ENCODE results near the gene ECE2. TPM values are rescaled to one million over a fixed set of nuclear protein-coding genes. Genes with fewer than 3 reads are reported as not detected.
A peak's percentile ranks its signal among the peaks of the same experiment; 100 is the strongest.

The ECE2 gene
- total RNA-seq, 1 experiment from 2014 or later, result not detected

DNA sequence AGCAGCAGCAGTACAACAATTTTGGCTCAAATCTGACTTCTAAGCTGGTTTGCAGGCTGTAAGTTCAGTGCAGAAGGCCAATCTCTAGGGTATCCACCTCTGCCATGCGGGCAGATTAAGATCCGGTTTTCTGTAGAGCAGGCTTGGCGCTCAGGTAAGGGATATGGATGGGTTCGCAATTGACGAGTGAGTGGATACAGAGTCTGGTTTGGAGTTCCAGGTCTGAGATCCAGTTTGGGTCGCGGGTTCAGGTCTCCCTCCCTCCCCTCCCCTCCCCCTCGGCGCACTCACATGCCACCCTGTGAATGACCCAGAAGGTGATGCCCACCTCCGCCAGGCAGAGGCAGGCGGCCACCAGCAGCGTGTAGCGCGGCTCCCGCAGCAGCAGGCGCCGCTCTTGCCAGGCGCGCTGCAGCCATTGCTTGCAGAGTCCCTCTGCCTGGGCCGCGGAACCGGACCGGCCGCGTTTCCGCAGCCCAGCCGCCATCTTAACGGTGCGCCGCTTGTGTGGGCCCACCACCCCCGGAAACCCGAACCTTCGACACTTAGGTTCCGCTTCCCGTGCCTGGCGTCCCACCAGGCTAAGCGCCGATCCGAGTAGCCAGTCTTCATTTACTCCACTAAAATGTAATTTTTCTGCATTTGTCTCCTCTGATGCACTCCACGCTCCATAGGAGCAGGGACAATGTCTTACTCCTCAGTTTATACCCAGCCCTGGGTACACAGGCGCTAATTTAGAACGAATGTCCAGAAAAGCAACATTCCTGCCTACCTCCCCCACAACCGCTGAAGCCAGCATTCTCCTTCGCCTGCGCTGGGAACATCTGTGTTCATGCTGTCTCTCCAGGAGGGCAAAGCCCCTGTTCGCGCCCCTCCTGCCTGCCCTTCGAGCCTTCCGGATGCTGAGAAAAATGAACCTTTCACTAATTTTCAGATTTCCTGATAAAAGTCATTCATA lies 27.1 kb upstream of the ECE2 start, which contains the start of gene ALG3:
TSS of gene ALG3 (minus strand) at position 509 of the 958 bp plus-strand sequence. CDS start at position 487, 22 bp downstream.
- Histone ChIP-seq H3K9me3 (ENCODE audit: low read length) (no peaks in the 10 kb centered on the region), H3K36me3 (ENCODE audit: low read depth, low read length) (peaks cover 8% of the 10 kb centered on the region; the same call in 1 of the 2 replicates), H3K79me2 (ENCODE audit: low read length) (peaks cover 52% of the 10 kb centered on the region), H4K20me1 (ENCODE audit: low read length) (no peaks in the 10 kb centered on the region), H3K9me2 (replicated peaks; ENCODE audit: low read length) (no peaks in the 10 kb centered on the region), H3K4me2 (ENCODE audit: low read length) (peak within 1 kb of the TSS; percentile 99), H3K4me1 (ENCODE audit: insufficient read depth, low read length) (no peaks in the 10 kb centered on the region; the same call in 1 of the 2 replicates), H3K27ac (ENCODE audit: low read length) (peak within 1 kb of the TSS; percentile 93), H3K27me3 (ENCODE audit: low read length) (no peaks in the 10 kb centered on the region), H3K9ac (ENCODE audit: low read length) (peak within 1 kb of the TSS; percentile 98), H2AFZ (ENCODE audit: low read length) (peak within 1 kb of the TSS; percentile 97), H3F3A (ENCODE audit: low read length, unreplicated experiment) (no peaks in the 10 kb centered on the region), H3K4me3 (ENCODE audit: low read length) (peak within 1 kb of the TSS; percentile 96)
- TF ChIP-seq EZH2 (IDR thresholded peaks at IDR 0.05; ENCODE audit: low read length, unreplicated experiment), result no peak
- TF ChIP-seq EZH2phosphoT487 (IDR thresholded peaks at IDR 0.05; ENCODE audit: borderline replicate concordance, low read length), result no peak
- TF ChIP-seq, protein P1, sequence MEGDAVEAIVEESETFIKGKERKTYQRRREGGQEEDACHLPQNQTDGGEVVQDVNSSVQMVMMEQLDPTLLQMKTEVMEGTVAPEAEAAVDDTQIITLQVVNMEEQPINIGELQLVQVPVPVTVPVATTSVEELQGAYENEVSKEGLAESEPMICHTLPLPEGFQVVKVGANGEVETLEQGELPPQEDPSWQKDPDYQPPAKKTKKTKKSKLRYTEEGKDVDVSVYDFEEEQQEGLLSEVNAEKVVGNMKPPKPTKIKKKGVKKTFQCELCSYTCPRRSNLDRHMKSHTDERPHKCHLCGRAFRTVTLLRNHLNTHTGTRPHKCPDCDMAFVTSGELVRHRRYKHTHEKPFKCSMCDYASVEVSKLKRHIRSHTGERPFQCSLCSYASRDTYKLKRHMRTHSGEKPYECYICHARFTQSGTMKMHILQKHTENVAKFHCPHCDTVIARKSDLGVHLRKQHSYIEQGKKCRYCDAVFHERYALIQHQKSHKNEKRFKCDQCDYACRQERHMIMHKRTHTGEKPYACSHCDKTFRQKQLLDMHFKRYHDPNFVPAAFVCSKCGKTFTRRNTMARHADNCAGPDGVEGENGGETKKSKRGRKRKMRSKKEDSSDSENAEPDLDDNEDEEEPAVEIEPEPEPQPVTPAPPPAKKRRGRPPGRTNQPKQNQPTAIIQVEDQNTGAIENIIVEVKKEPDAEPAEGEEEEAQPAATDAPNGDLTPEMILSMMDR (conservative IDR thresholded peaks at IDR 0.05; ENCODE audit: low read depth, low read length), result no peak
- TSS peak; percentile 73 for BruUV-seq (replicated peaks)
- intact Hi-C loops (cut with micrococcal nuclease), result loop anchor here (1.0 to 2.0 kb wide), 3 partner anchors 50 to 74 kb away; partner anchors contain the start of genes ABCF3, AP2M1 and PSMD2
- ChIA-PET CTCF (no interaction called here), POLR2A (ENCODE audit: unreplicated experiment) (interaction anchor here (0.6 kb wide), 1 partner anchor 32 kb away, joined by 3 read pairs; no protein-coding TSS in a partner anchor)
- ATAC-seq (peak; percentile 33), DNase-seq (peak; percentile 88)

DNA sequence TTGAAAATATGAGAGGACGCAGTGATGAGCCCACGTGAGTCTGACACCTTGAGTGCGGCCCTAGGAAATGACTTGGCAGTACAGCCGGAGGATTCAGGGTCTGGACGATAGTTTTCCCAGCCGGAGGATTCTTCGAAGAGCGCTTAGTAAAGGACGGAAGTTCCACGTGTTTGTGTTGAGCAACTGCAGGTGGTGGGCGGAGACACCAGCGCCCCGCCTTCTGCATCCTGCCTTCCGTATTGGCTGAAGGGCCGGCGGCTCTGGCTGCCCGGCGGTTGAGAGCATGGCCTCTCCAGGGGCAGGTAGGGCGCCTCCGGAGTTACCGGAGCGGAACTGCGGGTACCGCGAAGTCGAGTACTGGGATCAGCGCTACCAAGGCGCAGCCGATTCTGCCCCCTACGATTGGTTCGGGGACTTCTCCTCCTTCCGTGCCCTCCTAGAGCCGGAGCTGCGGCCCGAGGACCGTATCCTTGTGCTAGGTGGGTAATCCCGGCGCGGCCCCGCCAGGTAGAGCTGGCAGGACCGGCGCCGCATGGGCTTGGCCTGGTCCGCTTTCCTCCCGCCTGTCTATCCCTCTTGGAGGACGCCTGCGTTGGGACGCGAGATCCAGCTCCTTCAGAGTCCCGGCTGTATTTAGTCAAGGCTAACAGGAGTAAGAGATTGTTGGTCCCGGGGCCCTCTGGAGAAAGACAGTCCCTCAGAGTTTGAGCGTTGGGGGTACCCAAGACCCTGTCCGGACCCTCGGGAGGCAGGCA lies 26.2 kb upstream of the ECE2 start, which contains the start of gene EEF1AKMT4:
TSS of gene EEF1AKMT4 (plus strand) at position 261 of the 755 bp plus-strand sequence. CDS start at position 284, 23 bp downstream.
- ATAC-seq (peak; percentile 91), DNase-seq (peak; percentile 98)
- ChIA-PET POLR2A (ENCODE audit: unreplicated experiment) (no interaction called here), CTCF (interaction anchor here (0.6 to 0.8 kb wide), 3 partner anchors 22 to 115 kb away, joined by 3 to 6 read pairs (median 3); no protein-coding TSS in a partner anchor)
- no peaks in the 10 kb centered on the region for H3K9me3 ChIP-seq (ENCODE audit: low read length)
- no peaks in the 10 kb centered on the region for H3F3A ChIP-seq (ENCODE audit: low read length, unreplicated experiment)
- peak within 1 kb of the TSS; percentile 96 for H3K4me3 ChIP-seq (ENCODE audit: low read length)
- no peaks in the 10 kb centered on the region for H3K27me3 ChIP-seq (ENCODE audit: low read length)
- peak within 1 kb of the TSS; percentile 97 for H2AFZ ChIP-seq (ENCODE audit: low read length)
- no peaks in the 10 kb centered on the region for H4K20me1 ChIP-seq (ENCODE audit: low read length)
- peak within 1 kb of the TSS; percentile 93 for H3K27ac ChIP-seq (ENCODE audit: low read length)
- peak within 1 kb of the TSS; percentile 99 for H3K4me2 ChIP-seq (ENCODE audit: low read length)
- no peaks in the 10 kb centered on the region; the same call in 1 of the 2 replicates for H3K4me1 ChIP-seq (ENCODE audit: insufficient read depth, low read length)
- no peaks in the 10 kb centered on the region for H3K9me2 ChIP-seq (replicated peaks; ENCODE audit: low read length)
- H3K36me3 ChIP-seq (ENCODE audit: low read depth, low read length), result peaks cover 6% of the 10 kb centered on the region; the same call in 1 of the 2 replicates
- peak within 1 kb of the TSS; percentile 98 for H3K9ac ChIP-seq (ENCODE audit: low read length)
- intact Hi-C loops (cut with micrococcal nuclease), result loop anchor here (1.0 to 2.0 kb wide), 4 partner anchors 49 to 104 kb away; partner anchors contain the start of genes ABCF3, AP2M1 and PSMD2
- H3K79me2 ChIP-seq (ENCODE audit: low read length), result peaks cover 56% of the 10 kb centered on the region
- BruUV-seq (replicated peaks), result TSS peak; percentile 57
- TF ChIP-seq EZH2 (IDR thresholded peaks at IDR 0.05; ENCODE audit: low read length, unreplicated experiment) (no peak), EZH2phosphoT487 (IDR thresholded peaks at IDR 0.05; ENCODE audit: borderline replicate concordance, low read length) (no peak)
- TF ChIP-seq, protein P1 (conservative IDR thresholded peaks at IDR 0.05; ENCODE audit: low read depth, low read length), result peak; percentile 44
